SKM-1 (cell line): ENCODE results near the gene SAMSN1.

ENCODE experiments used
- DNase-seq: peaks from one replicate; lab custom pipeline; 2025; ENCODE audit not compliant: unreplicated experiment; lab: John Stamatoyannopoulos, UW

Gene SAMSN1

DNA sequence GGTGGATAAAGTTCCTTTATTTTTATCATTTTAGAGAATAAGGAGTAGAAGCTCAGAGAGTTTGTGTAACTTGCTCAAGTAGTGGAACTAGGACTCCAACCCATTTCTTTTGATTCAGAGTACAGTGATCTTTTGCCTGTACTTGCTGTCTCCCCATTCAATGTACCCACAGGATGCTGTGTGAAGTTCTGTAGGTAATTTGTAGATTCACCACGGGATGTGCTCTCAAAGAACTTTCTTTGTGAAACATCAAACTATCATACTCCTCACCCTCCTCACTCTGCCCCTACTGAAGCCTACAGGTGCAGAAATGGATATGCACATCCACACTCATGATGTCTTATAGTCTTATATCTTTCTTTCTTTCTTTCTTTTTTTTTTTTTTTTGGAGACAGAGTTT lies 97.3 kb downstream of the SAMSN1 start:
- DNase-seq = no peak

DNA sequence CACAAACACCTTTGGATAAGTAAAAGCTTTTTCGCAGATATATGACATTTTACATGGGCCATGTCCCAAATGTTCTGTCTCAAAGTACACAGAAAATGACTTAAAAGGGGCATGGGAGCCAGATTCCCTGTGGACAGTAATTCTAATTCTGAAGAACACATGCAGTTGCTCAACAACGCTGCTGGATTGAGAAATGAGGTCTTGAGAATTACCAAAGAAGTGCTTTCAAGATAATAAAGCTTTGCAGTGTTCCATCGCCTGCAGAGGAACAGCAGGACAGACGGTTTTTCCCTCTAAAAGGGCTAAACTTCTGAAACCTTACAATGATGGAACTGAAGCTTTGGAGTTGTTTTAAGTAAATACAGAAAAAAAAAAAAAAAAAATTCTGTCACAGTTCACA lies 107.9 kb downstream of the SAMSN1 start:
- DNase-seq = peak; percentile 23

DNA sequence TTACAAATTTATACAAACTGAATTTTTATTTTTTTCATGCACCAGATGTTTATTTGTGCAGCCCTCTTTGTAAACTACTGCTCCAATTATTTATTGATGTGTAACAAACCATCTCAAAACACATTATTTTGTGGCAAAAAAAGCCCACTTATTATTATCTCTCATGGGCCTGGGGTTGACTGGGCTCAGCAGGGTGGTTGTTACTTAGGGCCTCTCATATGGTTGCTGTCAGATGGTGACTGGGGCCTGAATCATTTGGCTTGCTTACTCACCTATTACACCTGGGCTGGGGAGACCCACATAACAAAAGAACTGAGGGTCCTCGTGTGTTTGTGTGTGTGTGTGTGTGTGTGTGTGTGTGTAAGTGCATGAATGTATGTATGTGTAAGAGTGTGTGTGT lies 110.7 kb downstream of the SAMSN1 start:
- DNase-seq = no peak
